Measurements from ENCODE around the gene THAP8.
"Not testable (repeated sequence)": the region's sequence is repeated elsewhere in the genome, so short reads cannot be mapped to it uniquely, and the experiment has no call there.

Gene THAP8

DNA sequence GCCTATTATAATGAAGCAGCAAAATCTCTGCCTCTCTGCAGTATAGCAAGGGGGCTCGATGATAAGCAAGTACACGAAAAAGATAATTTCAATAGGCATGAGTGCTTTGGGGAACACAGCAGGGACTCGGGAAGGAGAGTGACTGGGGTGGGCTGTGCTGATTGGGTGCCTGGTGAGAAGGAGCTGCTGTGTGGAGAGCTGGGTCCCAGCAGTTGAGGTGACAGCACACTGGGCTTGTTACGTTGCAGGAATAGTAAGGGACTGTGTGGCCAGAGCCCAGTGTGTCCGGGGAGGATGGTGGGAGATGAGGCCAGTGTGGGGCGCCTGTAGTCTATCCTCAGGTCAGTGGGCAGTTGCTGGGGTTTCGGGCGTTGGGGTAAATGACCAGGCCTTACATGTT lies 18.0 kb upstream of the THAP8 start:
- no peak for DNase-seq (ENCODE audit: extremely low spot score, insufficient read length, low read depth)
- FAIRE-seq: no peak

DNA sequence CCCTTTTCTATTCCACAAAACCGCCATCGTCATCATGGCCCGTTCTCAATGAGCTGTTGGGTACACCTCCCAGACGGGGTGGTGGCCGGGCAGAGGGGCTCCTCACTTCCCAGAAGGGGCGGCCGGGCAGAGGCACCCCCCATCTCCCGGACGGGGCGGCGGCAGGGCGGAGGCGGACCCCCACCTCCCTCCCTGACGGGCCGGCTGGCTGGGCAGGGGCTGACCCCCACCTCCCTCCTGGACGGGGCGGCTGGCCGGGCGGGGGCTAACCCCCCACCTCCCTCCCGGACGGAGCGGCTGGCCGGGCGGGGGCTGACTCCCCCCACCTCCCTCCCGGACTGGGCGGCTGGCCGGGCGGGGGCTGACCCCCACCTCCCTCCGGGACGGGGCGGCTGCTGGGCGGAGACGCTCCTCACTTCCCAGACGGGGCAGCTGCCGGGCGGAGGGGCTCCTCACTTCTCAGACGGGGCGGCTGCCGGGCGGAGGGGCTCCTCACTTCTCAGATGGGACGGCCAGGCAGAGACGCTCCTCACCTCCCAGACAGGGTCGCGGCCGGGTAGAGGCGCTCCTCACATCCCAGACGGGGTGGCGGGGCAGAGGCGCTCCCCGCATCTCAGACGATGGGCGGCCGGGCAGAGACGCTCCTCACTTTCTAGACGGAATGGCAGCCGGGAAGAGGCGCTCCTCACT lies 14.9 kb upstream of the THAP8 start:
- not testable (repeated sequence) for DNase-seq (ENCODE audit: extremely low spot score, insufficient read length, low read depth); FAIRE-seq

DNA sequence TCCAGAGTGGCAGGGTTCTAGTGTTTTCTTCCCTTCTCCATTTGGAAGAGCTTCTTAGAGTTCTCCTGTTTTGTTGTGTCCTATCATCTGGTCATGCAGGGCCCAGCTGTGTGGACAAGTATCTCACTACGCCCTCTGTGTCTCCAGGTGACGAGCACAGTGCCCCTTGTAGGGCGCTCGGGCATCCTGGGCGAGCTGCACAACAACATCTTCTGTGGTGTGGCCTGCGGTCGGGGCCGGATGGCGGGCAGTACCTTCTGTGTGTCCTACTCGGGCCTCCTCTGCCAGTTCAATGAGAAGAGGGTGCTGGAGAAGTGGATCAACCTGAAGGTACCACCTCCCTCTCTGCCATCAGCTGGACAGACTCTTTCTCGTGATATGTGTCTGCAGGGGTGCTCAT lies 13.6 kb upstream of the THAP8 start:
- FAIRE-seq (no peak), DNase-seq (ENCODE audit: extremely low spot score, insufficient read length, low read depth) (no peak)

DNA sequence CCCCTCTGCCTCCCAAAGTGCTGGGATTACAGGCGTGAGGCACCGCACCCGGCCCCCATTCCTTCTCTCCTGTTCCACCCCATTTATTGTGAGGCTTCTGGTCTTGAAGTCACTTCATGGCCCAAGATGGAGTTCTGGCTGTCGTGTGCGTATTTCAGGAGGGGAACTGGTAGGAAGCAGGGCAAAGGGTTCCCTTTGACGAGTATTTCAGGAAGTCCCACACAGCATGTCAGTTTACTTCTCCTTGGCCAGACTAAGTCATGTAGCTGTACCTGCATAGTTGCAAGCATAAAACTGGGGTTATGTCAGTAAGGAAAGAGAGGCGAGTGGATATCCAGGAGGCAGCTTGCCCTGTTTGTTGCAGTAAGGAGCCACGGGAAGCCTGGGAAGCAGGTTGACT lies 10.7 kb upstream of the THAP8 start:
- FAIRE-seq (no peak), DNase-seq (ENCODE audit: extremely low spot score, insufficient read length, low read depth) (no peak)

DNA sequence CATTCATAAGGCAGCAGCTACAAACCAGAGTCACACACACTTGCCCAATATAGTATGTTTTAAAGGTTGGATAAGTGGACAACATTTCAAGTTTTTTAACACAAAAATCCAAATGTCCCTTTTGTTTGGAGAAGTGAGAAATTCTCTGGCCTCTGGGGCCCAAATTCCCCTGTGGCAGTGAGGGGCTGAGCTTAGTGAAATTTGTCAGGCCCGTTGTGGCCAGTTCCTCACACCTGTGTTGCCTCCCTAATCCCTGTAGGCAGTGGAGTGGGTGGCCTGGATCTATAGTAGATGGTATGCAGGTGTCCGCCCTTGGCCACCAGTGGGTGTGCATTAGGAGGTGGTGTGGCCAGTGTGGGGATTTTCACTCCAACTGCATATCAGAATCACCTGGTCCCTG lies 7.3 kb upstream of the THAP8 start:
- DNase-seq (ENCODE audit: extremely low spot score, insufficient read length, low read depth) (no peak), FAIRE-seq (no peak)

DNA sequence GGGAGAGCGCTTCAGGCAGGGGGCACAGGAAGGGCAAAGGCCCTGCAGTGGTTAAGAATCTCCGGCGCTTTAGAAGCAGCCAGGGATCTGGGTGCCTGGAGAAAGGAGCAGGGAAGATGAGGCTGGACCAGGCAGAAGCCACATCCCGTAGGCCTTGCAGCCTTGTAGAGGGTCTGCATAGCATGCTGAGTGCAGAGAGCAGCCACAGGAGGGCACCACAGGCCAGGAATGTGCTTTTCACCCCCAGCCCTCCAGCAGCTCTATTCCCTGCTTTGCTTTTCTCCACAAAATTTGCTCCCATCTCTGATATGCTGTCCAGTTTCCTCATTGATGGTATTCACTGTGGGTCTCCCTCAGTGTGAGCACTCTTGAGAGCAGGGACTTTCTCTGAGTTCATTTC lies 6.3 kb upstream of the THAP8 start:
- DNase-seq (ENCODE audit: extremely low spot score, insufficient read length, low read depth): no peak
- FAIRE-seq: no peak

DNA sequence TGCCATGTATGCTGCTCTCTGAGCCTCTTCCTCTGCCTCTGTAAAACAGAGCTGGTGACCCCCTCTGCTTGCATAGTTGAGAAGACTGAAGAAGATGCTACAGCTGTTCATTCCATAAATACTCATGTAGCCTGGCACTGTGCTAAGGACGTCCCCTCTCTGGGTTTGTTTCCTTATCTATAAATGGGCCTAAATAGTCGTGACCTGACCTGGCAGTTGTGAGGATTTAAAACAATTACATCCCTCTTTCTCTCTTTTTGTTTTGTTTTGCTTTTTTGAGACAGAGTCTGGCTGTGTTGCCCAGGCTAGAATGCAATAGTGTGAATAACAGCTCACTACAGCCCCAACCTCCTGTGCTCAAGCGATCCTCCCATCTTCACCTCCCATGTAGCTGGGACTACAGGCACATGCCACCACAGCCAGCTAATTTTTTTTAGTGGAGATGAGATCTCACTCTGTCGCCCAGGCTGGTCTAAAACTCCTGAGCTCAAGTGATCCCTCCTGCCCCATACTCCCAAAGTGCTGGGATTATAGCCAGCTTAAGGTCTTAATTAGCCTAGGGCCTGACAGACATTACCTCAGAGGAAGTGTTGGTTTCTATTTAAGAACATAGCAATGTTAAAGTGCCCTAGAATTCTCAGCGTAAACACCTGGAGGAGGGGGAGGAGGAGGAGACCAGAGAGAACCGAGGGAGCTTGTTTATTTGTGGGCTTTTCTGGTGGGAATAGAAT lies 5.3 kb upstream of the THAP8 start:
- no peak for FAIRE-seq
- no peak for DNase-seq (ENCODE audit: extremely low spot score, insufficient read length, low read depth)

DNA sequence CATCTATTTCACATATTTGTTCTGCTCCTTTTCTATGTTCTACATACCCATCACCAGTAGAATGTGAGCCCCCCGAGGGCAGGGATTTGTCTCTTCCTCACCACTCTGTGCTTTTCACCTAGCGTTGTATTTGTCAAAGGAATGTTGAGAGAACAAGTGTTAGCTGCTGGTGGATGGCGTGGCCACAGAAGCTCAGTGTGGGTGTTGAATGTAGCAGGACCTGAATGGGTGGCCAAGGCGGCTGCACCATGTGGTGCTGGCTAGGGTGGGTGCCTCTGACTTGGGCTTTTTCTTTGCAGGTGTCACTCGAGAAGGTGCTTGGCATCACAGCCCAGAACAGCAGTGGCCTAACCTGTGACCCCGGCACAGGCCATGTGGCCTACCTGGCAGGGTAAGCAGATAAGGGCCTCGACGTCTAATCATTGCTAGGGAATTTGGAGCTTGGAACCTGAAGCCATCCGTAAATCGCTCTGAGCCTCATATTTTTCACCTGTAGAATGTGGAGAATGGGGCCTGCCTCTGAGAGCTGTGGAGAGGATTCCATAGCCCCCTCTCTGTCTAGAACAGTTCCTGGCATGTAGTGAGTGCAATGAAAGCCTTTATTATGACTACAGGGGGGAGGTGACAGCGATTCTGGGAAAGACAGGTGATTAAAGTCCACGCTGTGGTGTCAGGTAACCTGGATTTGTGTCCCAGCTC lies 4.5 kb upstream of the THAP8 start:
- FAIRE-seq: no peak
- DNase-seq (ENCODE audit: extremely low spot score, insufficient read length, low read depth): no peak

DNA sequence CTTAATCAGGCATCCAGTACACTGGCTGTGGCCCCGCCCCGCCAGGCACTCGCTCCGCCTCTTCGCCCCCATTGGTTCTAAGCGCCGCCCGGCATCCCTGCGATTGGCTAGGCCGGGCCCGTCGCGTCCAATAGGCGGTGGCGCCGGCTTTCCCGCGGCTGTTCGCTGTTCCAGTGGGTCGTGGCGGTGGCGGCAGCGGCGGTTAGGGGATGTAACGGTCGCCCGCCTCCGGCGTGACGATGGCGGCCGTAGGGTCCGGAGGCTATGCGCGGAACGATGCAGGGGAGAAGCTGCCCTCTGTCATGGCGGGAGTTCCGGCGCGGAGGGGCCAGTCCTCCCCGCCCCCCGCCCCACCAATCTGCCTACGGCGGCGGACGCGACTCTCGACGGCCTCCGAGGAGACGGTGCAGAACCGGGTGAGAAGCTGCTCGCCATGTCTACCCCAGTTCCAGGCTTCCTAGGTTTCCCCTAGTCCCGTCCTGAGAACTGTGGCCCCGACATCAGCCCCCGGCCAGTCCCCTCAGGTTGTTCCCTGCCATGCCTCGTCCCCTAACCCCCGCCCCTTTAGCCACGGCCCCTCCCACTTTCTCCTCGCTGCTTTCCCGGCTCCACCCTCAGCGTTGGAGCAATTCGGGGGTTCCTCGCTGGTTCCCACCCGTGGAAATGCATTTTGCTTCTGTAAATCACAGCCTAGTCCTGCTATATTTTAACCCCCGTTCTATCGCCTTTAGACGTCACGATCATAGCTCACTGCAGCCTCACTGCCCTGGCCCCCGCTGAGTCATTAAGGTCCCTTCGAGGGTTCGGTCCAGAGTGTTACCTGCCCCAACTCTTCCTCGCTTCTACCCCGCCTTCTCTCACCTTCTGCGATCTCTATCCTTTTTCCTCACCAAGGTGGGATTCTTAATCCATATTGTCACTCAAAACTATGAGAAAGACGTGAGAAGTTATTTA lies 925 bp upstream of the THAP8 start, which contains the start of gene WDR62:
TSS of gene WDR62 (plus strand) at position 165 of the 954 bp plus-strand sequence. CDS start at position 240, 75 bp downstream.
- FAIRE-seq (peak; percentile 60), DNase-seq (ENCODE audit: extremely low spot score, insufficient read length, low read depth) (peak; percentile 90)

DNA sequence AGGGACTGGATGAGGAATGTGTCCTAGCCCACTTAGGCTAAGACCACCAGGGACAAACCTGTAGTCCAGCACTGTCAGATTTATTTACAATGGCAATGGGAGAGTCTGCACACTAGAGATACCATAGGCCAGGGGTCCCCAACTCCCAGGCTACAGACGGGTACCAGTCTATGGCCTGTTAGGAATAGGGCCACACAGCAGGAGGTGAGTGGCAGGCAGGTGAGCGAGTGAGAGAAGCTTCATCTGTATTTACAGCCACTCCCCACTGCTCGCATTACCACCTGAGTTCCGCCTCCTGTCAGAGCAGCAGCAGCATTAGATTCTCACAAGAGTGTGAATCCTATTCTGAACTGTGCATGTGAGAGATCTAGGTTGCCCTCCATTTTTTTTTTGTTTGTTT lies 2.4 kb downstream of the THAP8 start:
- FAIRE-seq: no peak
- no peak for DNase-seq (ENCODE audit: extremely low spot score, insufficient read length, low read depth)

DNA sequence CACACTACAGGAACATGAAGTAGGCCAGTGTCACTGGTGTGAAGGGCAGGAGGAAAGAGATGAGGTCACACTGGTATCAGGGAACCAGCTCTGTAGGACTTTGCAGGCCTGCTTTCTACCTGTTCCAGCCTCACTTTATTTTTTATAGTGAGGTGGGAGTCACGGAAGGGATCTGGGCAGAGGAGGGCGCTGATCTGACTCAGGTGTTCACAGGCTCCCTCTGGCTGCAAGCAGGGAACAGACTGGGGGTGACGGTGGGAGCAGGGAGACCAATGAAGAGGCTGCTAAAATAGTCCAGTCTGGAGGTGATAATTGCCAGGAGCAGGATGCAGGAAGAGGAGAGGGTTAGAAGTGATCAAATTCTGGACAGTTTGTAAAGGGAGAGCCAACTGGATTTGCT lies 2.8 kb downstream of the THAP8 start:
- FAIRE-seq (no peak), DNase-seq (ENCODE audit: extremely low spot score, insufficient read length, low read depth) (no peak)

DNA sequence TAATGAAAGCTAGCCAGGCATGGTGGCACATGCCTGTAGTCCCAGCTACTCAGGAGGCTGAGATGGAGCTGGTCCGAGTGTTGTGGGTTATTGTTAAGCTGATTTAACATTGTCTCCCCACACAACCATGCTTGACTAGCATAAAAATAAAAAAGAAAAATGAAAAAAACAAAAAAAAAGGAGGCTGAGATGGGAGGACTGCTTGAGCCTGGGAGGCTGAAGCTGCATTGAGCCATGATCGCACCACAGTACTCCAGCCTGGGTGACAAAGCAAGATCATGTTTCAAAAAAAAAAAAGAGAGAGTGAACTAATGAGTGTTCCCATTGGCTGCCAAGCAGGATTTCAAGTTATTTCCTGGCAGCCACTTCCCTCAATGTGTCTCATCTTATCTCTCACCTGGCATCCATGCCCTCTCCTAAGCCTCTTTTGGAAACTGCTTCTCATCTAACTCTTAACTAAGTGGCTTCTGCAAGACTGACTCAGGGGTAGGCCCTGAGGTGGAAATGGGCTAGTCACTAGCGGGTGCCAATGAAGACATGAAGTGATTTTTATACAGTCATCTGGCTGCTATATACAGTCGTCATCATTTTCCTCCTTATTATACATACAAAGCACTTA lies 4.9 kb downstream of the THAP8 start:
- FAIRE-seq: no peak
- DNase-seq (ENCODE audit: extremely low spot score, insufficient read length, low read depth): no peak

DNA sequence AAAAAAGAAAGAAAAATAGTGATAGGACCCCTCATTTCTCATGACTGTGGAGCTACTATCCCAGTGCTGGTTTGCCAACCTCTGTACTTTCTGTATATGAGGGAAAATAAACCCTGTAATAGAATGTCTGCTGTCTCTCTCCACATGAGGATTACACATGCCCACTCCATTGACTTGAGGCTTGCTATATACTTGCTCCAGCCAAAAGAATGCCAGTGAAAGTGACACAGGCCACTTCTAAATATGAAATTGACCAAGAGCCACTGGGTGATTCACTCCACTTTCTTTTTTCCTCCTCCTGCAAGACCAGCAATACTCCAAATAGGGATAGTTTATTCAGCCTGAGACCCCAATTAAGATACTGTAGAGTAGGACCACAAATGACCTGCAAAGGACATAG lies 6.2 kb downstream of the THAP8 start:
- DNase-seq (ENCODE audit: extremely low spot score, insufficient read length, low read depth): no peak
- FAIRE-seq: no peak

DNA sequence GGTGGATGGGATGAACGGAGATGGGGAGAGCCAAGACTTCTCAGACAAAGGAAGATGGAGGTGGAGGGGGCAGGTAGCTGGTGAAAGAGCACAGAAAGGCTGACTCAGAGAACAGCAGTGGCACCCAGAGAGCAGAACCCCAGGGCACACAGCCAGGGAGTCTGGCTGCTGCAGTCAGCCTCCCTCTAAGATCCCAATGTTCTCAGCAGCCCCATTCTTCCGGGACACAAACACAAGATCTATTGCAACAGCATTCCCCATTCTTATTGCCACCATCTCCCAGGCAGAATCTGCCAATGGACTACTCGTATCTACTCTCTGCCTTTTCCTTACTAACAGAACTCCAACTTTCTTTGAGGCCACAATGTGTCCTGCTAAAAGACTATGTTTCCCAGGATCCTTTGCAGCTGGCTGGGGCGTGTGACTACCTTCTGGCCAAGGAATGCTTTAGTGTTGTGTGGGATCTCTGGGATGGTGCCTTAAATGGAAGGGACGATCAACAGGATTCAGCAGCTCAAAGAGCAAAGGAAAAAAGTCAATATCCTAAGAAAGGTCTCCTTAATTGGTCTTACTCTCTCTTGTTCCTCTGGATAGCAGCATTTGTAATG lies 7.5 kb downstream of the THAP8 start:
- no peak for FAIRE-seq
- DNase-seq (ENCODE audit: extremely low spot score, insufficient read length, low read depth): no peak

DNA sequence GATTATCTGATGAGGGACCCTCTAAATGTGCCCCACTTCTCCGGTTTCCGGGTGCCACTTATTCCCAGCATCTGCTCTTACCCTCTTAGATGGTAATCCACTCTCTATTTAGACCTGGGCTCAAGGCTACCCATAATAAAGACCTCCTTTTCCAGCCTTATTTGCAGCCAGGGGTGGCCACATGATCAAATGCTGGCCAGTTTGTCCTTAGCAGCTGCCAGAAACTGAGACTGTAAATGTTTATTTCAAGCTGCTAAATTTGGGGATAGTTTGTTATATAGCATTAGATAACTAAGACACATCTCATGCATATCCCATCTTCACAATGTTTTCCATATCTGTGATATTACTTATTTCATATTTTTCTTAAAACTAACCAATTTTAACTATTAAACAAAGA lies 10.1 kb downstream of the THAP8 start:
- FAIRE-seq (no peak), DNase-seq (ENCODE audit: extremely low spot score, insufficient read length, low read depth) (no peak)

DNA sequence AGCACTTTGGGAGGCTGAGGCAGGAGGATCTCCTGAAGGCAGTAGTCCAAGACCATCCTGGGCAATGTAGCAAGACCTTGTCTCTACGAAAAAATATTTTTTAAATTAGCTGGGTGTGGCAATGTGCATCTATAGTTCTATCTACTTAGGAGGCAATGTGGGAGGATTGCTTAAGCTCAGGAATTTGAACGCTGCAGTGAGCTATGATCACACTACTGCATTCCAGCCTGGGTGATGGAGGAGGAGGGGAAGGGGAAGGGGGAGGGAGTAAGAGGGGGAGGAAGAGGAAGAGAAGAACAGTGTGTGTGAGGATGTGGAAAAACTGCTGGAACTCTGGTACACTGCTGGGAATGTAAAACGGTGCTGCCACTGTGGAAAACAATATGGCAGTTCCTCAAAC lies 12.3 kb downstream of the THAP8 start:
- FAIRE-seq: no peak
- DNase-seq (ENCODE audit: extremely low spot score, insufficient read length, low read depth): no peak

DNA sequence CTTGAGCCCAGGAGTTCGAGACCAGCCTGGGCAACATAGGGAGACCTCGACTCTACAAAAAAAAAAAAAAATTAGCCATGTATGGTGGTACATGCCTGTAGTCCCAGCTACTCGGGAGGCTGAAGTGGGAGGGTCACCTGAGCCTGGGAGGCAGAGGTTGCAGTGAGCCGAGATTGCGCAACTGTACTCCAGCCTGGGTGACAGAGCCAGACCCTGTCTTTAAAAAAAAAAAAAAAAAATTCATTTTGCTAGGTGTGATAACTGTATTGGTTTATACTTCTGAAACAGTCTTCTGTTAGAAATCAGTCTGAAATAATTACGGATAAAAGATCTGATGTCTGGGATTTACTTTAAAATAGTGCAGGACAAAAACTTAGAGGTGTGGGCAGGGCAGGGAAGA lies 13.0 kb downstream of the THAP8 start:
- DNase-seq (ENCODE audit: extremely low spot score, insufficient read length, low read depth); FAIRE-seq: not testable (repeated sequence)

DNA sequence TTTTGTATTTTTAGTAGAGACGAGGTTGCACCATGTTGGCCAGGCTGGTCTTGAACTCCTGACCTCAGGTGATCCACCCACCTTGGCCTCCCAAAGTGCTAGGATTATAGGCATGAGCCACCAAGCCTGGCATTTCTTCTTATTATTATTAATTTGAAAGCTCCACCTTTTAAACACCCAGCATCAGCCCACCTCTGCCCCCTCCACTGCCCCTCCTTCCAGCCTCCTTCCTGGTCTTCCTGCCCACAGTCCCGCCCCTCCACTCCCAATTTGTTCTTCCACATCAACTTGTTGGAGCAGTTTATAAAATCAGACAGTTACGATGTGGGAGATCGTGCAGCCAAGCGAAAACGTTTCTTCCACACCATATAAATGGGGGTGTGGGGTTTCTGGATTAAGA lies 13.6 kb downstream of the THAP8 start:
- no peak for DNase-seq (ENCODE audit: extremely low spot score, insufficient read length, low read depth)
- FAIRE-seq: no peak

Measured in GM18507 (cell line).